Retinal pigment epithelial cell (primary cell): ENCODE data around the gene LCN12.

Experiments used
- DNase-seq: peaks from one replicate; pipeline ENCODE4 v3.0.0-alpha.2; 2010; ENCODE audit warnings: low read depth
- H3K4me3 ChIP-seq: 2 replicates; pipeline ENCODE4 v1.5.1; 2011; ENCODE audit warnings: mild to moderate bottlenecking, low read length, control low read depth, moderate library complexity
- TF ChIP-seq, protein P1 (sequence below): conservative IDR thresholded peaks from 2 replicates; pipeline ENCODE4 v1.5.1; 2011; ENCODE audit warnings: low read depth, low read length, control low read depth, inconsistent platforms

LCN12 gene

DNA sequence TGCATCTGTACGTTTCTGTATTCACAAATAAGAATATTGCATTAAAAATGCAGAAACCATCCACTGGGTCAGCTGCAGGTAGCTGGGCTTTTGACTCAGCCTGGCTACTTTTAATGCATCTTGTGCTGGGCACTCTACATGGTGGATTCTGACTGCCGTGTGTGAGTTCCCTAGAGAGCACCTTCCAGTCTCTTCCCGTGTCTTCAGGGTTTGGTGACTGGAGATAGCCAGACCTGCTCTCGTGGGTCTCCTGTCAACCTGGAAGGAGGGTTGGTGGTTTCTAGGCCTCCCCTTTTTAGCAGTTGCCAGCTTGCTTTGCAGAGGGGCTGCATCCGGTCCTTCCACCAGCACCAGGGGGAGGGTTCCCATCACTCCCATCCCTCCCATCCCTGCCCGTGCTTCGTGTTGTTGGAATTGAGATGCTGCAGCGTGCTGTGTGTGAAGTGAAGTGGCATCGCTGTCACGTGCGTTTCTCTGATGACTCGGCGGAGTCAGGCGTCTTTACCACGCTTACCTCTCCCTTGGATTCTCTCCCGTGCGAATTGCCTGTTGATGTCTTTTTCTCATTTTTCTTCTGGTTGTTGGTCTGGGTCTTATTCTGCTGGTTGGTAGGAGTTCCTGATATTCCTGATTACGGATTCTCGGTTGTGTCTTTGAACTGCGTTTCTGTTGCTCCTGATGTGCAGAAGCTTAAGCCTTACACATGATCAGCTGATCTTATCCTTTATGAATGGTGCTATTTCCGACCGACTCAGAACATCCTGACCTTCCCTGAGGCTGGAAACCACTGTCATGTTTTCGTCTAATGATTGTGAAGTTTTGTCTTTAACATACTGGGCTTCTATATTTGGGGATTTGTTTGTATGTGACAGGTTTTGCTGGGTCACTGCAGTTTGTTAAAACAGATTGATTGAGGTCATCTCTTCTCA is 24.5 kb upstream of the LCN12 start:
- no peak overlapping the region for H3K4me3 ChIP-seq
- no peak for DNase-seq
- TF ChIP-seq, protein P1, sequence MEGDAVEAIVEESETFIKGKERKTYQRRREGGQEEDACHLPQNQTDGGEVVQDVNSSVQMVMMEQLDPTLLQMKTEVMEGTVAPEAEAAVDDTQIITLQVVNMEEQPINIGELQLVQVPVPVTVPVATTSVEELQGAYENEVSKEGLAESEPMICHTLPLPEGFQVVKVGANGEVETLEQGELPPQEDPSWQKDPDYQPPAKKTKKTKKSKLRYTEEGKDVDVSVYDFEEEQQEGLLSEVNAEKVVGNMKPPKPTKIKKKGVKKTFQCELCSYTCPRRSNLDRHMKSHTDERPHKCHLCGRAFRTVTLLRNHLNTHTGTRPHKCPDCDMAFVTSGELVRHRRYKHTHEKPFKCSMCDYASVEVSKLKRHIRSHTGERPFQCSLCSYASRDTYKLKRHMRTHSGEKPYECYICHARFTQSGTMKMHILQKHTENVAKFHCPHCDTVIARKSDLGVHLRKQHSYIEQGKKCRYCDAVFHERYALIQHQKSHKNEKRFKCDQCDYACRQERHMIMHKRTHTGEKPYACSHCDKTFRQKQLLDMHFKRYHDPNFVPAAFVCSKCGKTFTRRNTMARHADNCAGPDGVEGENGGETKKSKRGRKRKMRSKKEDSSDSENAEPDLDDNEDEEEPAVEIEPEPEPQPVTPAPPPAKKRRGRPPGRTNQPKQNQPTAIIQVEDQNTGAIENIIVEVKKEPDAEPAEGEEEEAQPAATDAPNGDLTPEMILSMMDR = no peak

DNA sequence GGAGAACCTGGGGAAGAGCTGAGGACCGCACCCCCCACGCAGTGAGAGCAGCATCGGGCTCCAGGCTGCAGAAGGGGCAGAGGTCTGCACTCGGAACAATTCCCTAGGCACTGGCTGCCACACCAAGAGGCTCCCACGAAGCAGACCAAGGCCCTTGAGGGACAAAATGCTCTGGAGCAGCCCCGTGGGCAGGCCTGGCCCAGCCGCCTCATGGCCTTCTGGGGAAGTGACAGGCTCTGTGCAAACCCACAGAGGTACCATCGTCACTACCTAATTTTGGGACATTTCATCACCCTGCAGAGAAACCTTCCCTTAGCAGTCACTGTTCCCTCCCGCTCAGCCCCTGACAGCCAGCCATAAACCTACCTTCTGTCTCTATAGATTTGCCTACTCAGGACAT is 23.5 kb upstream of the LCN12 start:
- no peak for DNase-seq
- H3K4me3 ChIP-seq = no peak overlapping the region
- TF ChIP-seq, protein P1 = no peak

DNA sequence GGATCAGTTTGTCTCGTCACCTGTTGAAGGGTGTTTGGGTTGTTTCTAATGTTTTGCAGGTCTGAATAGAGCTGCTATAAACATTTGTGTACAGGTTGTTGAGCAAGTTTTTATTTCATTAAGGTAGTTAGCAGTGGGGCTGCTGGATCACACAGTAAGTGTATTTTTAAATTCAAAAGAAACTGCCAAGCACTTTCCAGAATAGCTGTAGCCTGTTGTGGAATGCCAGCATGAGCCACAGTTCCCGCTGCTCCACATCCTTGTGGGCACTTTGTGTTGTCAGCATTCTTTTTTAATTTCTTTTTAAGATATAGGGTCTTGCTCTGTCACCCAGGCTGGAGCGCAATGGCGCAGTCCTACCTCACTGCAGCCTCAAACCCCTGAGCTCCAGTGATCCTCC is 22.1 kb upstream of the LCN12 start:
- no peak overlapping the region for H3K4me3 ChIP-seq
- TF ChIP-seq, protein P1 = no peak
- DNase-seq = no peak

DNA sequence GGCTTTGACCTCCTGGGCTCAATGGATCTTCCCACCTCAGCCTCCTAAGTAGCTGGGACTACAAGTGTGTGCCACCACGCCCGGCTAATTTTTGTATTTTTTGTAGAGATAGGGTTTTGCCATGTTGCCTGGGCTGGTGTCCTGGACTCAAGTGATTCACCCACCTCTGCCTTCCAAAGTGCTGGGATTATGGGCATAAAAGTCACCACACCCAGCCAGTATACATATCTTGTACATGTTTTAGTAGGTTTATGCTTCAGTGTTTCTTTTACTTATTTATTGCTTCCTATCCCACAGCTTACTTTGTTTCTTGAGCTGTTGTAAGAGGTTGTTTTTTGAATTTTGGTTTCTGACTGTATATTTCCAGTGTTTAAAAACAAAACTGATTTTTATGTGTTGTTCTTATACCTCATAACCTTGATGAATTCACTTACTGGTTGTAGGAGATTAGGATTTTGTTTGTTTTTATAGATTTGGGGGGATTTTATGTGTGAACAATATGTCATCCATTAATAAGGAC is 20.4 kb upstream of the LCN12 start:
- TF ChIP-seq, protein P1 = no peak
- no peak for DNase-seq
- no peak overlapping the region for H3K4me3 ChIP-seq

DNA sequence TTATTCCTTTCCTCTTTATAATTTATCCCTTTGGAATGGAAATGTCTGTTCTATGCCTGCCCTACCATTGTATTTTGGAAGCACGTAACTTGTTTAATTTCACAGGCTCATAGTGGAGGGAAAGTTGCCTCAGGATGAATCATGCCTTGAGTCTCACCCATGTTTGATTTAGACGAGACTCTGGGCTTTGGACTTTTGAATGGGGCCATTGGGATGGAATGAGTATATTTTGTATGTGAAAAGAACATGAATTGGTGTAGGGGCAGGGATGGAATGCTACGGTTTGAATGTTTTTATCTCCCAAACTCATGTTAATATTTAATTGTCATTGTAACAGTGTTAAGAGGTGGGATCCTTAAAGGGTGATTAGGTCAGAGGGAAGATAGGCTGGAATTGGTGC is 17.8 kb upstream of the LCN12 start:
- no peak overlapping the region for H3K4me3 ChIP-seq
- no peak for DNase-seq
- TF ChIP-seq, protein P1 = no peak

DNA sequence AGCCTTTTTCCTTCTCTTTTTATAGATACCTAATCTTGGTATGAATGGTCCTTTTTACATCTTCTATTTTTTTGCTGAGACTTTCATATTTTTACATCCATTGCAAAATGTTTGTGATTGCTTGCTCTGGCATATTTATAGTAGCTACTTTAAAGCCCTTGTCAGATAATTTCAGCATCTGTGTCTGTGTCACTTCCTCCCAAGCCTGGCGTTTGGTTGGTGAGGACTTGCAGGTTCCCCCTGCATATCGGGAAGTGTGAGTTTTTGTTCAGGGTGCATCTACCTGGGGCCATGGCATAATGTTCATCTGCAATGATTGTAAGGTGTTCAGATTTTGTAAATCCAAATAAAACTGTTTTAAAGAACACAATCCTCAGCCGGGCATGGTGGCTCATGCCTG is 16.4 kb upstream of the LCN12 start:
- no peak overlapping the region for H3K4me3 ChIP-seq
- TF ChIP-seq, protein P1 = no peak
- no peak for DNase-seq

DNA sequence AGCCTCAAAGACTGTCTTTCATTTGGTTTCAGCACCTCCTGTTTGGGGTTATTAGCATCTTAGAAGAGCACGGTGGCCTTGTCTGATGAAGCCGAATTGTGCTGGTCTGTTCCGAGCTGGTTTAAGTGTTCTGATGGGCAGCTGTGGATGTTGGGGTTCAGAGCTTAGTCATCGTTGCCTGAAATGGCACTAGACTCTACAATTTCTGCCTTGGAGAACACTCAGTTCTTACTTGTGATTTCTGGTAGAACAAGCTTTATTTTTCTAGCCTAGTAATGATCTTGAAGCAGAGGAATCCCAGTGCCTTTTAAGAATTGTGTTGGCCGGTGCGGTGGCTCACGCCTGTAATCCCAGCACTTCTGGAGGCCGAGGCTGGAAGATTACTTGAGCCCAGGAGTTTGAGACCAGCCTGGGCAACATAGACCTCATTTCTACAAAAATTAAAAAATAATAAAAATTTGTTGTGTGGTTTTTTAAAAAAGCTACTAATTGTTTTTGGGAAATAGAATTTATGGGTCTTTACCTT is 15.4 kb upstream of the LCN12 start:
- H3K4me3 ChIP-seq = no peak overlapping the region
- TF ChIP-seq, protein P1 = no peak
- no peak for DNase-seq
